Osteocyte (in vitro differentiated cells): ENCODE results near the gene CRTC1. TPM values are rescaled to one million over a fixed set of nuclear protein-coding genes. Genes with fewer than 3 reads are reported as not detected.

ENCODE experiments used
- DNase-seq: peaks from one replicate; pipeline ENCODE4 v3.0.0; 2021; ENCODE audit warnings: mixed read lengths; ENCODE audit not compliant: unreplicated experiment; ENCODE audit errors: extremely low spot score
- H3K27ac Mint-ChIP-seq: one replicate; pipeline ENCODE4 v1.8.0; 2021; ENCODE audit warnings: mild to moderate bottlenecking, mixed read lengths; ENCODE audit not compliant: unreplicated experiment
- H3K27me3 Mint-ChIP-seq: one replicate; pipeline ENCODE4 v1.8.0; 2021; ENCODE audit warnings: mixed read lengths; ENCODE audit not compliant: unreplicated experiment
- H3K36me3 Mint-ChIP-seq: one replicate; pipeline ENCODE4 v1.8.0; 2021; ENCODE audit warnings: mixed read lengths; ENCODE audit not compliant: unreplicated experiment
- H3K4me1 Mint-ChIP-seq: one replicate; pipeline ENCODE4 v1.8.0; 2021; ENCODE audit warnings: mixed read lengths; ENCODE audit not compliant: unreplicated experiment
- H3K4me3 Mint-ChIP-seq: one replicate; pipeline ENCODE4 v1.8.0; 2021; ENCODE audit warnings: mild to moderate bottlenecking, moderate library complexity, mixed read lengths; ENCODE audit not compliant: unreplicated experiment
- H3K9me3 Mint-ChIP-seq: one replicate; pipeline ENCODE4 v1.8.0; 2021; ENCODE audit warnings: mixed read lengths; ENCODE audit not compliant: unreplicated experiment
- total RNA-seq: library from RNA; stranded (reverse); gene quantifications from 2 replicates; pipeline ENCODE4 v1.2.1, GENCODE V29; 2021
- TF ChIP-seq, protein P1 (sequence below): fragments of 200-600 bp; sonication (generic); IDR thresholded peaks from 2 replicates; pipeline ENCODE4 v1.5.0; 2021; ENCODE audit warnings: antibody characterized with exemption, mild to moderate bottlenecking, moderate library complexity

Gene CRTC1
- total RNA-seq, 1 donor from 2014 or later: 25.7 TPM

- DNase-seq: no peak
- Mint-ChIP-seq H3K27ac (no peak within 1 kb of the TSS), H3K4me1 (peaks cover 14% of the 10 kb centered on the region), H3K27me3 (peaks cover 64% of the 10 kb centered on the region), H3K36me3 (no peaks in the 10 kb centered on the region), H3K4me3 (peak within 1 kb of the TSS; percentile 71), H3K9me3 (no peaks in the 10 kb centered on the region)
- TF ChIP-seq, protein P1, sequence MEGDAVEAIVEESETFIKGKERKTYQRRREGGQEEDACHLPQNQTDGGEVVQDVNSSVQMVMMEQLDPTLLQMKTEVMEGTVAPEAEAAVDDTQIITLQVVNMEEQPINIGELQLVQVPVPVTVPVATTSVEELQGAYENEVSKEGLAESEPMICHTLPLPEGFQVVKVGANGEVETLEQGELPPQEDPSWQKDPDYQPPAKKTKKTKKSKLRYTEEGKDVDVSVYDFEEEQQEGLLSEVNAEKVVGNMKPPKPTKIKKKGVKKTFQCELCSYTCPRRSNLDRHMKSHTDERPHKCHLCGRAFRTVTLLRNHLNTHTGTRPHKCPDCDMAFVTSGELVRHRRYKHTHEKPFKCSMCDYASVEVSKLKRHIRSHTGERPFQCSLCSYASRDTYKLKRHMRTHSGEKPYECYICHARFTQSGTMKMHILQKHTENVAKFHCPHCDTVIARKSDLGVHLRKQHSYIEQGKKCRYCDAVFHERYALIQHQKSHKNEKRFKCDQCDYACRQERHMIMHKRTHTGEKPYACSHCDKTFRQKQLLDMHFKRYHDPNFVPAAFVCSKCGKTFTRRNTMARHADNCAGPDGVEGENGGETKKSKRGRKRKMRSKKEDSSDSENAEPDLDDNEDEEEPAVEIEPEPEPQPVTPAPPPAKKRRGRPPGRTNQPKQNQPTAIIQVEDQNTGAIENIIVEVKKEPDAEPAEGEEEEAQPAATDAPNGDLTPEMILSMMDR: no peak
Observed at GRCh38 chr19:18790566-18791314, 107.3 kb downstream of the CRTC1 start, which contains the start of gene COMP. Gene COMP (minus strand): TSS chr19:18791305. CDS start chr19:18791269, 36 bp downstream.

GRCh38 chr19:18791315-18791678 lies 107.8 kb downstream of the CRTC1 start:
- Mint-ChIP-seq H3K4me3 (no peak overlapping the region), H3K27ac (no peak overlapping the region), H3K9me3 (no peaks in the 10 kb centered on the region), H3K36me3 (no peaks in the 10 kb centered on the region), H3K4me1 (peaks cover 16% of the 10 kb centered on the region), H3K27me3 (peaks cover 58% of the 10 kb centered on the region)
- TF ChIP-seq, protein P1: no peak
- no peak for DNase-seq

DNA sequence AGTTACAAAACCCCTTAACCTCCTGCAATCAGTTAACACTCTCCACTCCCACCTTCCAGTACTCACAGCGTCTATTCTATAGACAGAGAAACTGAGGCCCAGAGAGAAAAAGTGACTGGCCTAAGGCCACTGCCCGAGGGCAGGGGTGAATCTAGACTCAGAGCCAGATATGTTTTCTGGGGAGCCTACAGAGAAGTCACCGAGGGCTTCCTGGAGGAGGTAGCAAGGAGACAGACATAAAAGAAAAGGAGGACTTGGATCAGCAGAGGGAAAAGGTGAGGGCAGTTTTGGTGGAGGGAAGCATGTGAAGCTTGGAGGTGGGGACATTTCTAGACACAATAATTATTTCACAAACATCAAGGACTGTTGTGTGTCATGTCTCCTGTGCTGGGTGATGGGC lies 109.2 kb downstream of the CRTC1 start:
- DNase-seq: no peak
- H3K27ac Mint-ChIP-seq: no peak overlapping the region
- H3K36me3 Mint-ChIP-seq: no peaks in the 10 kb centered on the region
- H3K27me3 Mint-ChIP-seq: peaks cover 51% of the 10 kb centered on the region
- no peak overlapping the region for H3K4me3 Mint-ChIP-seq
- no peaks in the 10 kb centered on the region for H3K9me3 Mint-ChIP-seq
- TF ChIP-seq, protein P1: no peak
- peaks cover 14% of the 10 kb centered on the region for H3K4me1 Mint-ChIP-seq

GRCh38 chr19:18793144-18794028 lies 109.9 kb downstream of the CRTC1 start:
- Mint-ChIP-seq H3K9me3 (no peaks in the 10 kb centered on the region), H3K4me3 (no peak overlapping the region), H3K36me3 (no peaks in the 10 kb centered on the region), H3K27me3 (peaks cover 46% of the 10 kb centered on the region), H3K4me1 (peaks cover 14% of the 10 kb centered on the region), H3K27ac (no peak overlapping the region)
- no peak for DNase-seq
- TF ChIP-seq, protein P1: no peak

DNA sequence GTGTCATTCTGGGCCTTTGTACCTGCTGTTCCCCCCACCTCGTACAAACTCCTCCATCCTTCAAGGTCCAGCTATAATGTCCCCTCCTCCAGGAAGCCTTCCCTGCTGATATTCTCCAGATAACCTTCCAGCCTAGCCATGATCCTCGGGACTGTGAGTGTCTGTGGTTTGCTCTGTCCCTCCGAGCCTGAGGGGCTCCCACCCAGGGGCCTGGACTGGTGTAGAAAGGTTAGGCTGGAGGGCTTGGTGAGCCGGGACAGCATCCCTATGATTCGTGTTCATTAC lies 110.5 kb downstream of the CRTC1 start:
- Mint-ChIP-seq H3K4me3 (no peak overlapping the region), H3K27me3 (peaks cover 42% of the 10 kb centered on the region), H3K4me1 (peaks cover 14% of the 10 kb centered on the region), H3K27ac (no peak overlapping the region), H3K9me3 (no peaks in the 10 kb centered on the region), H3K36me3 (no peaks in the 10 kb centered on the region)
- TF ChIP-seq, protein P1: no peak
- DNase-seq: no peak
